Suppressor macrophage treated with lipopolysaccharide for 1 hour (primary cell): ENCODE results near the gene ZNF451.
"Not testable (repeated sequence)": the region's sequence is repeated elsewhere in the genome, so short reads cannot be mapped to it uniquely, and the experiment has no call there.

Experiments used
- DNase-seq, 3 donors: peaks; one replicate each; pipeline ENCODE4 v3.0.0-alpha.2; 2020 to 2022

Gene ZNF451

GRCh38 chr6:57090458-57091067 lies 575 bp downstream of the ZNF451 start:
- not testable (repeated sequence) for DNase-seq

- DNase-seq, result not testable (repeated sequence)
Observed at GRCh38 chr6:57091375-57091774, 1.4 kb downstream of the ZNF451 start.

- no peak for DNase-seq
Observed at GRCh38 chr6:57094689-57095088, 4.7 kb downstream of the ZNF451 start.

GRCh38 chr6:57097596-57097995 lies 7.6 kb downstream of the ZNF451 start:
- DNase-seq, result no peak

- DNase-seq, result no peak
Observed at GRCh38 chr6:57102976-57103375, 13.0 kb downstream of the ZNF451 start.

GRCh38 chr6:57104336-57104735 lies 14.3 kb downstream of the ZNF451 start:
- peak; percentile 16 to 41 (median 35) for DNase-seq

GRCh38 chr6:57106990-57107389 lies 17.0 kb downstream of the ZNF451 start:
- no peak for DNase-seq

GRCh38 chr6:57108691-57109090 lies 18.7 kb downstream of the ZNF451 start:
- DNase-seq, result peak; percentile 7 to 45 (median 36)

GRCh38 chr6:57109880-57110279 lies 19.9 kb downstream of the ZNF451 start:
- no peak for DNase-seq

- DNase-seq, result no peak
Observed at GRCh38 chr6:57113105-57113504, 23.1 kb downstream of the ZNF451 start.

GRCh38 chr6:57116776-57117175 lies 26.8 kb downstream of the ZNF451 start:
- DNase-seq, result no peak

GRCh38 chr6:57117796-57118195 lies 27.8 kb downstream of the ZNF451 start:
- DNase-seq, result peak in 2 of 3 donors; percentile 9 to 22

GRCh38 chr6:57123111-57123510 lies 33.1 kb downstream of the ZNF451 start:
- DNase-seq, result no peak

- no peak for DNase-seq
Observed at GRCh38 chr6:57127763-57128162, 37.8 kb downstream of the ZNF451 start.

GRCh38 chr6:57130661-57131177 lies 40.7 kb downstream of the ZNF451 start:
- no peak for DNase-seq

- DNase-seq, result no peak
Observed at GRCh38 chr6:57134954-57135353, 45.0 kb downstream of the ZNF451 start.

GRCh38 chr6:57135885-57136284 lies 45.9 kb downstream of the ZNF451 start:
- no peak for DNase-seq

- DNase-seq, result no peak
Observed at GRCh38 chr6:57137350-57137749, 47.4 kb downstream of the ZNF451 start.

GRCh38 chr6:57138026-57138425 lies 48.0 kb downstream of the ZNF451 start:
- DNase-seq, result no peak

GRCh38 chr6:57141451-57142177 lies 51.6 kb downstream of the ZNF451 start:
- no peak for DNase-seq

GRCh38 chr6:57142178-57142525 lies 52.2 kb downstream of the ZNF451 start:
- DNase-seq, result no peak

- no peak for DNase-seq
Observed at GRCh38 chr6:57143690-57144089, 53.7 kb downstream of the ZNF451 start.

- DNase-seq, result no peak
Observed at GRCh38 chr6:57147401-57147800, 57.4 kb downstream of the ZNF451 start.
